Vagina (tissue), 2 donors: ENCODE results near the gene CD151. TPM values are rescaled to one million over a fixed set of nuclear protein-coding genes. Genes with fewer than 3 reads are reported as not detected.
A peak's percentile ranks its signal among the peaks of the same experiment; 100 is the strongest.

Experiments
- DNase-seq, 2 donors: peaks; one replicate each; pipeline ENCODE4 v3.0.0-alpha.2; 2017; ENCODE audit errors: extremely low spot score in 2 of 2
- H3K27ac ChIP-seq: fragments of 200-600 bp; sonication (generic); one replicate; pipeline ENCODE4 v1.5.1; 2019
- H3K27me3 ChIP-seq: fragments of 200-600 bp; sonication (generic); one replicate; pipeline ENCODE4 v1.5.1; 2019
- H3K36me3 ChIP-seq, 2 donors: fragments of 200-600 bp; sonication (generic); one replicate each; pipeline ENCODE4 v1.5.1; 2017 to 2019
- H3K4me1 ChIP-seq: fragments of 200-600 bp; sonication (generic); one replicate; pipeline ENCODE4 v1.5.1; 2019
- H3K4me3 ChIP-seq, 2 donors: fragments of 200-600 bp; sonication (generic); 1 replicate in 1 of 2; 2 replicates in 1 of 2; pipeline ENCODE4 v1.5.1; 2016 to 2019
- H3K9me3 ChIP-seq: fragments of 200-600 bp; sonication (generic); one replicate; pipeline ENCODE4 v1.5.1; 2019
- POLR2A ChIP-seq, 2 donors: fragments of 450-650 bp; IDR thresholded peaks; one replicate each; pipeline ENCODE4 v1.6.1; 2017; ENCODE audit warnings: antibody characterized with exemption in 2 of 2, mild to moderate bottlenecking in 2 of 2, moderate library complexity in 2 of 2
- POLR2AphosphoS5 ChIP-seq, 2 donors: sonication (generic); formaldehyde crosslinking; IDR thresholded peaks; one replicate each; pipeline ENCODE4 v1.9.0; 2017; ENCODE audit warnings: antibody characterized with exemption in 2 of 2, mild to moderate bottlenecking in 2 of 2, low read depth in 1 of 2; ENCODE audit not compliant: insufficient read depth in 1 of 2
- intact Hi-C: fragments of 100-400 bp; cut with DNase I; formaldehyde crosslinking; loops from one replicate; pipeline ENCODE4 v1.15.1; 2023
- total RNA-seq: library from RNA; depleted of rRNA; stranded (reverse); fragments of >200 nt; gene quantifications from one replicate; pipeline ENCODE4 v1.2.3, GENCODE V29; 2016
- TF ChIP-seq, protein P1 (sequence below), 3 experiments: fragments of 450-650 bp in 2 of 3; fragments of 200-600 bp in 1 of 3; sonication (generic) in 1 of 3; IDR thresholded peaks; one replicate each; pipeline ENCODE4 v1.5.1; 2017 to 2019; ENCODE audit warnings: antibody characterized with exemption in 3 of 3, mild to moderate bottlenecking in 2 of 3, moderate library complexity in 2 of 3

CD151 gene
- total RNA-seq, 1 donor from 2014 or later = 150 TPM

GRCh38 chr11:833849-834311 lies 1.1 kb downstream of the CD151 start:
- Histone ChIP-seq H3K9me3 (no peaks in the 10 kb centered on the region), H3K4me3 (peak overlapping the region; percentile 66 to 94), H3K27ac (peak overlapping the region; percentile 88), H3K36me3 (peaks cover 0 to 31% of the 10 kb centered on the region in 2 donors), H3K4me1 (peaks cover 86% of the 10 kb centered on the region), H3K27me3 (no peaks in the 10 kb centered on the region)
- intact Hi-C loops = no loop called here
- TF ChIP-seq POLR2AphosphoS5 (IDR thresholded peaks at IDR 0.05; ENCODE audit: insufficient read depth in 1 of 2, low read depth in 1 of 2) (peak in 1 of 2 donors; percentile 17), POLR2A (IDR thresholded peaks at IDR 0.05) (no peak)
- TF ChIP-seq, protein P1, sequence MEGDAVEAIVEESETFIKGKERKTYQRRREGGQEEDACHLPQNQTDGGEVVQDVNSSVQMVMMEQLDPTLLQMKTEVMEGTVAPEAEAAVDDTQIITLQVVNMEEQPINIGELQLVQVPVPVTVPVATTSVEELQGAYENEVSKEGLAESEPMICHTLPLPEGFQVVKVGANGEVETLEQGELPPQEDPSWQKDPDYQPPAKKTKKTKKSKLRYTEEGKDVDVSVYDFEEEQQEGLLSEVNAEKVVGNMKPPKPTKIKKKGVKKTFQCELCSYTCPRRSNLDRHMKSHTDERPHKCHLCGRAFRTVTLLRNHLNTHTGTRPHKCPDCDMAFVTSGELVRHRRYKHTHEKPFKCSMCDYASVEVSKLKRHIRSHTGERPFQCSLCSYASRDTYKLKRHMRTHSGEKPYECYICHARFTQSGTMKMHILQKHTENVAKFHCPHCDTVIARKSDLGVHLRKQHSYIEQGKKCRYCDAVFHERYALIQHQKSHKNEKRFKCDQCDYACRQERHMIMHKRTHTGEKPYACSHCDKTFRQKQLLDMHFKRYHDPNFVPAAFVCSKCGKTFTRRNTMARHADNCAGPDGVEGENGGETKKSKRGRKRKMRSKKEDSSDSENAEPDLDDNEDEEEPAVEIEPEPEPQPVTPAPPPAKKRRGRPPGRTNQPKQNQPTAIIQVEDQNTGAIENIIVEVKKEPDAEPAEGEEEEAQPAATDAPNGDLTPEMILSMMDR (IDR thresholded peaks at IDR 0.05) = no peak
- DNase-seq = no peak

- intact Hi-C loops = no loop called here
- peaks cover 0 to 32% of the 10 kb centered on the region in 2 donors for H3K36me3 ChIP-seq
- no peaks in the 10 kb centered on the region for H3K27me3 ChIP-seq
- DNase-seq = no peak
- H3K27ac ChIP-seq = peak overlapping the region; percentile 88
- peaks cover 86% of the 10 kb centered on the region for H3K4me1 ChIP-seq
- H3K9me3 ChIP-seq = no peaks in the 10 kb centered on the region
- H3K4me3 ChIP-seq = peak overlapping the region; percentile 66 to 94
- TF ChIP-seq POLR2A (IDR thresholded peaks at IDR 0.05) (no peak), POLR2AphosphoS5 (IDR thresholded peaks at IDR 0.05; ENCODE audit: insufficient read depth in 1 of 2, low read depth in 1 of 2) (peak in 1 of 2 donors; percentile 72)
- TF ChIP-seq, protein P1 (IDR thresholded peaks at IDR 0.05) = no peak
Measured at GRCh38 chr11:834371-835316, 1.9 kb downstream of the CD151 start.

DNA sequence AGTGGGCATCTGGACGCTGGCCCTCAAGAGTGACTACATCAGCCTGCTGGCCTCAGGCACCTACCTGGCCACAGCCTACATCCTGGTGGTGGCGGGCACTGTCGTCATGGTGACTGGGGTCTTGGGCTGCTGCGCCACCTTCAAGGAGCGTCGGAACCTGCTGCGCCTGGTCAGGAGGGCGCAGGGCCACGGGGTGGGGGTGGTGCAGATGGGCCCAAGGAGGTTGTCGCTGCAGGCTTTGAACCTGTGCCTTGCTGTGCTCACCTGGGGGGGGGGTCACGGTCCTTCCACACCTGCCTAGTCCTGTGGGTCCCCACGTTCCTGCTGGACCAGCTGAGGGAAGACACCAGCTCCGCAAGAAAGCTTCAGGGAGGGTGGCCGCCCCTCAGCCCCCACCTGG lies 3.5 kb downstream of the CD151 start:
- H3K9me3 ChIP-seq = no peaks in the 10 kb centered on the region
- TF ChIP-seq, protein P1 (IDR thresholded peaks at IDR 0.05) = no peak
- TF ChIP-seq POLR2A (IDR thresholded peaks at IDR 0.05) (no peak), POLR2AphosphoS5 (IDR thresholded peaks at IDR 0.05; ENCODE audit: insufficient read depth in 1 of 2, low read depth in 1 of 2) (no peak)
- H3K27ac ChIP-seq = no peak overlapping the region
- H3K36me3 ChIP-seq = peaks cover 0 to 48% of the 10 kb centered on the region in 2 donors
- intact Hi-C loops = no loop called here
- no peaks in the 10 kb centered on the region for H3K27me3 ChIP-seq
- H3K4me3 ChIP-seq = no peak overlapping the region
- peaks cover 86% of the 10 kb centered on the region for H3K4me1 ChIP-seq
- DNase-seq = no peak

DNA sequence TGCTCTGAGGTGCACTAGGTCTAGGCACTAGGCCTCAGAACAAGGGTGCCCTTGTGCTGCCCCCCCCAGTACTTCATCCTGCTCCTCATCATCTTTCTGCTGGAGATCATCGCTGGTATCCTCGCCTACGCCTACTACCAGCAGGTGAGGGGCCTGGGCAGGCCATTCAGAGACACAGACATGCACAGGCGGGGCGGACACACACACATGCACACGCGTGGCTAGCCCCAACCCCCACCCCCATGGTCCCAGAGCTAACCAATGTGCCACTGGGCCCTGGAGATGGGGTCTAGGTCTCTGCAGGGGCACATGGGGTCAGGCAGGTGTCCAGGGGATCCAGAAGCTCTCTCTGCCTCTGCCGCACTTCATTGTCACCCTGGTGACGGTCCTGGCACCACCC lies 3.9 kb downstream of the CD151 start:
- intact Hi-C loops = no loop called here
- H3K36me3 ChIP-seq = peaks cover 0 to 48% of the 10 kb centered on the region in 2 donors

More for the DNA sequence above, 3.9 kb downstream of the CD151 start:
- Histone ChIP-seq H3K4me1 (peaks cover 86% of the 10 kb centered on the region), H3K27me3 (no peaks in the 10 kb centered on the region), H3K9me3 (no peaks in the 10 kb centered on the region), H3K4me3 (no peak overlapping the region), H3K27ac (no peak overlapping the region)
- DNase-seq = no peak
- TF ChIP-seq POLR2AphosphoS5 (IDR thresholded peaks at IDR 0.05; ENCODE audit: insufficient read depth in 1 of 2, low read depth in 1 of 2) (no peak), POLR2A (IDR thresholded peaks at IDR 0.05) (no peak)
- TF ChIP-seq, protein P1 (IDR thresholded peaks at IDR 0.05) = no peak
